Calu3 (cell line): ENCODE results near the gene SLC25A15. TPM values are rescaled to one million over a fixed set of nuclear protein-coding genes. Genes with fewer than 3 reads are reported as not detected.
"Not testable (repeated sequence)": the region's sequence is repeated elsewhere in the genome, so short reads cannot be mapped to it uniquely, and the experiment has no call there.

ENCODE experiments used
- BruUV-seq: library from RNA; stranded (reverse); fragments of 400-500 nt; replicated peaks from 2 replicates; lab custom pipeline; 2021; lab: Mats Ljungman, UMichigan
- CTCF ChIA-PET: fragments of 300-600 bp; sonication (Branson Sonifier 250); formaldehyde crosslinking; loops from one replicate; lab custom pipeline; 2022; ENCODE audit warnings: antibody characterized with exemption; lab: Charles Lee
- DNase-seq: peaks from one replicate; pipeline ENCODE4 v3.0.0; 2022
- H3K27ac Mint-ChIP-seq: one replicate; pipeline ENCODE4 v1.8.0; 2022; ENCODE audit warnings: mixed read lengths; ENCODE audit not compliant: unreplicated experiment
- H3K27me3 Mint-ChIP-seq: one replicate; pipeline ENCODE4 v1.8.0; 2022; ENCODE audit warnings: mixed read lengths; ENCODE audit not compliant: unreplicated experiment
- H3K36me3 Mint-ChIP-seq: one replicate; pipeline ENCODE4 v1.8.0; 2022; ENCODE audit warnings: mild to moderate bottlenecking, moderate library complexity, mixed read lengths; ENCODE audit not compliant: insufficient read depth, unreplicated experiment
- H3K4me1 Mint-ChIP-seq: one replicate; pipeline ENCODE4 v1.8.0; 2022; ENCODE audit warnings: mild to moderate bottlenecking, low read depth, mixed read lengths; ENCODE audit not compliant: unreplicated experiment
- H3K4me3 Mint-ChIP-seq: one replicate; pipeline ENCODE4 v1.8.0; 2022; ENCODE audit warnings: mild to moderate bottlenecking, low read depth, moderate library complexity, mixed read lengths; ENCODE audit not compliant: unreplicated experiment
- H3K9me3 Mint-ChIP-seq: one replicate; pipeline ENCODE4 v1.8.0; 2022; ENCODE audit warnings: low read depth, mixed read lengths; ENCODE audit not compliant: unreplicated experiment
- intact Hi-C: fragments of 100-400 bp; cut with micrococcal nuclease; formaldehyde crosslinking; loops from one replicate; pipeline ENCODE4 v1.10.0; 2022; ENCODE audit not compliant: unreplicated experiment
- microRNA-seq: library from miRNA; unstranded; fragments of <30 nt; microRNA quantifications from one replicate; pipeline ENCODE4 v1.2.0, GENCODE V29; 2022
- total RNA-seq: library from RNA; stranded (reverse); gene quantifications from 2 replicates; pipeline ENCODE4 v1.2.3, GENCODE V29; 2022
- TF ChIP-seq, protein P1 (sequence below): fragments of 200-600 bp; IDR thresholded peaks from one replicate; pipeline ENCODE4 v1.8.0; 2022; ENCODE audit warnings: antibody characterized with exemption; ENCODE audit not compliant: unreplicated experiment

Gene SLC25A15
- total RNA-seq, 1 experiment from 2014 or later, result 18.3 TPM

DNA sequence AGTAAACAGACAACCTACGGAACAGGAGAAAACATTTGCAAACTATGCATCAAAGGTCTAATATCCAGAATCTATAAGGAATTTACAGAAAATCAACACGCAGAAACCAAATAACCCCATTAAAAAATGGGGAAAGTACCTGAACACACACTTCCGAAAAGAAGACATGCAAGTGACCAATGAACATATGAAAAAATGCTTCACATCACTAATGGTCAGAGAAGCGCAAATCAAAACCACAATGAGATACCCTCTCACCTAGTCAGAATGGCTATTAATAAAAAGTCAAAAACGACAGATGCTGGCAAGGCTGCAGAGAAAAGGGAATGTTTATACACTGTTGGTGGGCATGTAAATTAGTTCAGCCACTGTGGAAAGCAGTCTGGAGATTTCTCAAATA lies 29.5 kb downstream of the SLC25A15 start:
- CTCF ChIA-PET, result no interaction called here
- BruUV-seq, result no TSS peak
- H3K4me3 Mint-ChIP-seq, result no peak overlapping the region
- H3K4me1 Mint-ChIP-seq, result no peaks in the 10 kb centered on the region
- intact Hi-C loops, result no loop called here
- DNase-seq, result no peak
- H3K27me3 Mint-ChIP-seq, result no peaks in the 10 kb centered on the region
- H3K27ac Mint-ChIP-seq, result no peak overlapping the region
- no peaks in the 10 kb centered on the region for H3K9me3 Mint-ChIP-seq
- no peaks in the 10 kb centered on the region for H3K36me3 Mint-ChIP-seq
- TF ChIP-seq, protein P1, sequence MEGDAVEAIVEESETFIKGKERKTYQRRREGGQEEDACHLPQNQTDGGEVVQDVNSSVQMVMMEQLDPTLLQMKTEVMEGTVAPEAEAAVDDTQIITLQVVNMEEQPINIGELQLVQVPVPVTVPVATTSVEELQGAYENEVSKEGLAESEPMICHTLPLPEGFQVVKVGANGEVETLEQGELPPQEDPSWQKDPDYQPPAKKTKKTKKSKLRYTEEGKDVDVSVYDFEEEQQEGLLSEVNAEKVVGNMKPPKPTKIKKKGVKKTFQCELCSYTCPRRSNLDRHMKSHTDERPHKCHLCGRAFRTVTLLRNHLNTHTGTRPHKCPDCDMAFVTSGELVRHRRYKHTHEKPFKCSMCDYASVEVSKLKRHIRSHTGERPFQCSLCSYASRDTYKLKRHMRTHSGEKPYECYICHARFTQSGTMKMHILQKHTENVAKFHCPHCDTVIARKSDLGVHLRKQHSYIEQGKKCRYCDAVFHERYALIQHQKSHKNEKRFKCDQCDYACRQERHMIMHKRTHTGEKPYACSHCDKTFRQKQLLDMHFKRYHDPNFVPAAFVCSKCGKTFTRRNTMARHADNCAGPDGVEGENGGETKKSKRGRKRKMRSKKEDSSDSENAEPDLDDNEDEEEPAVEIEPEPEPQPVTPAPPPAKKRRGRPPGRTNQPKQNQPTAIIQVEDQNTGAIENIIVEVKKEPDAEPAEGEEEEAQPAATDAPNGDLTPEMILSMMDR, result no peak

GRCh38 chr13:40819797-40820315 lies 30.4 kb downstream of the SLC25A15 start:
- intact Hi-C loops, result no loop called here
- BruUV-seq, result no TSS peak
- CTCF ChIA-PET, result interaction anchor here (0.5 kb wide), 1 partner anchor 44 kb away, joined by 4 read pairs; no protein-coding TSS in a partner anchor

DNA sequence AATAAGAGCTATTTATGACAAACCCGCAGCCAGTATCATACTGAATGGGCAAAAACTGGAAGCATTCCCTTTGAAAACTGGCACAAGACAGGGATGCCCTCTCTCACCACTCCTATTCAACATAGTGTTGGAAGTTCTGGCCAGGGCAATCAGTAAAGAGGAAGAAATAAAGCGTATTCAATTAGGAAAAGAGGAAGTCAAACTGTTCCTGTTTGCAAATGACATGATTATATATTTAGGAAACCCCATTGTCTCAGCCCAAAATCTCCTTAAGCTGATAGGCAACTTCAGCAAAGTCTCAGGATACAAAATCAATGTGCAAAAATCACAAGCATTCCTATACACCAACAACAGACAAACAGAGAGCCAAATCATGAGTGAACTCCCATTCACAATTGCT lies 50.3 kb downstream of the SLC25A15 start:
- H3K4me1 Mint-ChIP-seq, intact Hi-C loops, BruUV-seq, H3K27ac Mint-ChIP-seq, H3K9me3 Mint-ChIP-seq, H3K36me3 Mint-ChIP-seq, H3K4me3 Mint-ChIP-seq, H3K27me3 Mint-ChIP-seq, CTCF ChIA-PET, DNase-seq: not testable (repeated sequence)

More at GRCh38 chr13:40819797-40820315, 30.4 kb downstream of the SLC25A15 start:
- Mint-ChIP-seq H3K4me3 (no peak overlapping the region), H3K27me3 (no peaks in the 10 kb centered on the region), H3K9me3 (no peaks in the 10 kb centered on the region), H3K27ac (no peak overlapping the region), H3K36me3 (no peaks in the 10 kb centered on the region), H3K4me1 (no peaks in the 10 kb centered on the region)
- TF ChIP-seq, protein P1, result no peak
- no peak for DNase-seq

DNA sequence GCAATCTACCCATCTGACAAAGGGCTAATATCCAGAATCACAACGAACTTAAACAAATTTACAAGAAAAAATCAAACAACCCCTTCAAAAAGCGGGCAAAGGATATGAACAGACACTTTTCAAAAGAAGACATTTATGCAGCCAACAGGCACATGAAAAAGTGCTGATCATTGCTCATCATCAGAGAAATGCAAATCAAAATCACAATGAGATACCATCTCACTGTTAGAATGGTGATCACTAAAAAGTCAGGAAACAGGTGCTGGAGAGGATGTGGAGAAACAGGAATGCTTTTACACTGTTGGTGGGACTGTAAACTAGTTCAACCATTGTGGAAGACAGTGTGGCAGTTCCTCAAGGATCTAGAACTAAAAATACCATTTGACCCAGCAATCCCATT lies 51.5 kb downstream of the SLC25A15 start:
- not testable (repeated sequence) for BruUV-seq, DNase-seq

More for the DNA sequence above, 51.5 kb downstream of the SLC25A15 start:
- H3K4me1 Mint-ChIP-seq, CTCF ChIA-PET, H3K4me3 Mint-ChIP-seq, intact Hi-C loops, H3K27me3 Mint-ChIP-seq, H3K36me3 Mint-ChIP-seq, H3K9me3 Mint-ChIP-seq, H3K27ac Mint-ChIP-seq: not testable (repeated sequence)

Small RNA genes lying within 50 kb of the gene (microRNA-seq; reads per million reads assigned to microRNA genes)
- not detected for gene MIR621

Other genes with a start within 250 kb of the SLC25A15 start
- 11.3 and 15.6 TPM in 2 replicates for gene FOXO1, start 123.0 kb upstream of the SLC25A15 start, total RNA-seq
- 15.3 and 17.9 TPM in 2 replicates for gene MRPS31, start 18.4 kb upstream of the SLC25A15 start, total RNA-seq
- gene ELF1, start 229.7 kb downstream of the SLC25A15 start, total RNA-seq, result 63.4 and 63.5 TPM in 2 replicates